Epithelial cell of esophagus (primary cell): ENCODE results near the gene STK11.

Experiments
- DNase-seq: peaks from one replicate; pipeline ENCODE4 v3.0.0; 2010; ENCODE audit warnings: low read depth
- H3K4me3 ChIP-seq: 2 replicates; pipeline ENCODE4 v1.5.1; 2011; ENCODE audit warnings: mild to moderate bottlenecking, low read length, control low read depth
- CTCF ChIP-seq: IDR thresholded peaks from 2 replicates; pipeline ENCODE4 v1.5.1; 2011; ENCODE audit warnings: low read depth, mild to moderate bottlenecking, low read length, control low read depth, inconsistent platforms; ENCODE audit not compliant: insufficient read depth; ENCODE audit errors: missing control alignments

Gene STK11

DNA sequence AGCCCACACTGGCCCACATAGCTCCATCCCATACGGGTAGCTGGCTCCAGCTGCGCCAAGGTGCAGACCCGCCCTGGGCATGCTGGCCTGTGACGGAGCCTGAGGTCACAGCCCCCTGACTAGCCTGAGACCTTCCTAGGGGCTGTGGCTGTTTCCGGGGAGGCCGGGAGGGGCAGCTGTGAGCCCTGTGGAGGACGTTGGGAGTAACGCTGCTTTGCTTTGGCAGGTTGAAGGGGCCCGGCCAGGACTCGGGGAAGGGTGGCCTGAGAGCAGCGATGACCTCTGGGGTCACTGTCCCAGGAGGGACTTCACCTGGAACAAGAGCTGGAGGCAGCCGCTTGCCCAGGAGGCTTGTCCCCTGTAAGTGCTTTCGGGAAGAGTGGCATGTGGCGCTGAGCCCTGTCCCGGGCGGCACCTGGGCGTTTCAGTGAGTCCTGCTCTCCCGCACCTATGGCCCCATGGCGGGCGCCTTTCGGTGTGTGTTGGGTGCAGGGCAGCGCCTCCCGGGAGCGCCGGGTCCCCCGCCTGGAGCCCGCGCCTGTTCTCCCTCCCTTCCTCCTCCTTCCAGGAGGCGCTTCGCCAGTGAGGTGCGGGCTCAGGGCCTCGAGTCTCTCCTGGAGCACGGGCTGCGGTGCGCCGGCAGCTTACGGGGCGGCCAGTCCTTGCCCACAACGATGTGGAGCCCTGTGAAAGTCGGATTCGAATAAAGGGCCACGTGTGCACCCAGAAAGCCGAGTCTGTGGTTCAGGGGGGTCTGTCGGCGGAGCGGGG is 68.7 kb downstream of the STK11 start:
- TF ChIP-seq CTCF = peak; percentile 10
- H3K4me3 ChIP-seq = peak overlapping the region; percentile 49
- DNase-seq = no peak

DNA sequence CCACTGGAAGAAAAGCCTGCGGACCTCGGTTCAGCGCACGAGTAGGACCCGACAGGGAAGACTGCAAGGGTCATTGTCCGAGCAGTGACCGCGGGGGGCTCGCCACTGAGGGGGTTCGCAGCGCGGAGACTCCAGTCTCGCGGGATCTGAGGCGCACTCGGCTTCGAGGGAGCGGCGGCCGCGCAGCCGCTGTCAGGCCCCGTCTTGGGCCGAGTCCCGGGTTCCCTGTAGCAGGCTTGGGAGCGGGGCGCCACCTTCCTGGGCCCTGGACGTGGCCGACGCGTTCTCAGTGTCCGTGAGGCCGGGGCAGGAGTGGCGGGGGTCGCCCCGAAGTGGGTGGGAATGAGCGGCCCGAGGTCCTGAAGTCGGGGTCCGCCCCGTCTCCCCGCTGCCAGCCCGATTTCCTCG is 69.3 kb downstream of the STK11 start:
- no peak for DNase-seq
- TF ChIP-seq CTCF = no peak
- peak overlapping the region; percentile 49 for H3K4me3 ChIP-seq

DNA sequence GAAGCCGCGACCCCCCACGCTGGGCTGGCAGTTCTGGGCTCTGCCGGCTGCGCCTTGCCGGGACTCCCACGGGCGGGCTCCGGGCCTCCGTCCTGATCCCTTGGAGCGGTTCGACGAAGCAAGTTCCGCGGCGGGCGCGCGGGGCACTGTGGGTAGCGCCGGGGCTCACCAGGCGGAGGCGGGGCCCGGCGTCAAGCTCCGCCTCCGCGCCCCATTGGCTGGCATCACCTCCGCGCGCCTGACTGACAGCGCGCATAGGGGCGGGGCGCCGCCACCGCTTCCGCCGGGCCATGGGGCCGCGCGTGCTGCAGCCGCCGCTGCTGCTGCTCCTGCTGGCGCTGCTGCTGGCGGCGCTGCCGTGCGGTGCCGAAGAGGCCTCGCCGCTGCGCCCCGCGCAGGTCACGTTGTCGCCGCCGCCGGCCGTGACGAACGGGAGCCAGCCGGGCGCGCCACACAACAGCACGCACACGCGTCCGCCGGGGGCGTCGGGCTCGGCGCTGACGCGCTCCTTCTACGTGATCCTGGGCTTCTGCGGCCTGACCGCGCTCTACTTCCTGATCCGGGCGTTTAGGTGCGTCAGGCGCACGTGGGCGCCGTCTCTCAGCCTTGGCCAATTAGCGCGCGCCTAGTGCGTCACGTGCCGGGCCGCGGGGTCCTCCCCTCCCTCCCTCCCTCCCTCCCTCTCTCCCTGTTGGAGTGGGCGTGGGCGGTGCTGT is 69.8 kb downstream of the STK11 start, which contains the start of gene FAM174C:
TSS of gene FAM174C (plus strand) at position 271 of the 716 bp plus-strand sequence. CDS start at position 291, 20 bp downstream.
- H3K4me3 ChIP-seq = peak within 1 kb of the TSS; percentile 74
- DNase-seq = peak; percentile 98
- no peak for TF ChIP-seq CTCF

GRCh38 chr19:1275976-1276627 is 70.5 kb downstream of the STK11 start:
- DNase-seq = no peak
- H3K4me3 ChIP-seq = peak overlapping the region; percentile 74
- TF ChIP-seq CTCF = no peak

- peak overlapping the region; percentile 74 for H3K4me3 ChIP-seq
- TF ChIP-seq CTCF = no peak
- no peak for DNase-seq
Observed at GRCh38 chr19:1276628-1277022, 71.0 kb downstream of the STK11 start.

GRCh38 chr19:1277061-1277460 is 71.5 kb downstream of the STK11 start:
- DNase-seq = no peak
- no peak for TF ChIP-seq CTCF
- H3K4me3 ChIP-seq = no peak overlapping the region
